ENCODE results near the gene SLC35F3. TPM values are rescaled to one million over a fixed set of nuclear protein-coding genes. Genes with fewer than 3 reads are reported as not detected.

Gene SLC35F3
- polyA plus RNA-seq, 1 of the 3 experiments (the other 2 are of a cell fraction): 0.87 TPM

DNA sequence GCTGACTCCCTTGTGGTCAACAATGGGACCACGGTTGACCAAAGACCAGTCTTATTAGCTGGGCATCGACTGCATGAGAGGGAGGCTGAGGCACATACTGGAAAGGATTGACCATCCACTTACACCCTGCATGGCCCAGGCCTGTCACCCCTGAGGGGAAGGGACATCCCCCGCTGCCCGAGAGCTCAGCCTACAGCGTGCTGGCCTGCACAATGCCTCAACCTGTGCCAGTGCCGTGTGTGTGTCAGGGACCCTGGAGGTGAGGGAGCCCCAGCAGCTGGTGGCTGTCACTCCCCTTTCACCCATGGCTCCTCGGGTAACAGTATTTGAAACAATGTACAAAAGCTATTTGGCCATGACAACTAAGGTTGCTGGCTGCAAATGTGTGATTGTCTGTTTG is 67.3 kb downstream of the SLC35F3 start:
- DNase-seq: no peak
- TF ChIP-seq, protein P1, sequence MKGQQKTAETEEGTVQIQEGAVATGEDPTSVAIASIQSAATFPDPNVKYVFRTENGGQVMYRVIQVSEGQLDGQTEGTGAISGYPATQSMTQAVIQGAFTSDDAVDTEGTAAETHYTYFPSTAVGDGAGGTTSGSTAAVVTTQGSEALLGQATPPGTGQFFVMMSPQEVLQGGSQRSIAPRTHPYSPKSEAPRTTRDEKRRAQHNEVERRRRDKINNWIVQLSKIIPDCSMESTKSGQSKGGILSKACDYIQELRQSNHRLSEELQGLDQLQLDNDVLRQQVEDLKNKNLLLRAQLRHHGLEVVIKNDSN (IDR thresholded peaks at IDR 0.05; ENCODE audit: borderline replicate concordance, low read depth): no peak
- TF ChIP-seq, protein P2, sequence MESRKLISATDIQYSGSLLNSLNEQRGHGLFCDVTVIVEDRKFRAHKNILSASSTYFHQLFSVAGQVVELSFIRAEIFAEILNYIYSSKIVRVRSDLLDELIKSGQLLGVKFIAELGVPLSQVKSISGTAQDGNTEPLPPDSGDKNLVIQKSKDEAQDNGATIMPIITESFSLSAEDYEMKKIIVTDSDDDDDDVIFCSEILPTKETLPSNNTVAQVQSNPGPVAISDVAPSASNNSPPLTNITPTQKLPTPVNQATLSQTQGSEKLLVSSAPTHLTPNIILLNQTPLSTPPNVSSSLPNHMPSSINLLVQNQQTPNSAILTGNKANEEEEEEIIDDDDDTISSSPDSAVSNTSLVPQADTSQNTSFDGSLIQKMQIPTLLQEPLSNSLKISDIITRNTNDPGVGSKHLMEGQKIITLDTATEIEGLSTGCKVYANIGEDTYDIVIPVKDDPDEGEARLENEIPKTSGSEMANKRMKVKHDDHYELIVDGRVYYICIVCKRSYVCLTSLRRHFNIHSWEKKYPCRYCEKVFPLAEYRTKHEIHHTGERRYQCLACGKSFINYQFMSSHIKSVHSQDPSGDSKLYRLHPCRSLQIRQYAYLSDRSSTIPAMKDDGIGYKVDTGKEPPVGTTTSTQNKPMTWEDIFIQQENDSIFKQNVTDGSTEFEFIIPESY (IDR thresholded peaks at IDR 0.05; ENCODE audit: borderline replicate concordance, low read depth): no peak
- TF ChIP-seq TCF12 (IDR thresholded peaks at IDR 0.05) (no peak), FOXM1 (IDR thresholded peaks at IDR 0.05; ENCODE audit: low read depth) (no peak), NRF1 (IDR thresholded peaks at IDR 0.05; ENCODE audit: low read depth, low read length) (no peak), CHD2 (IDR thresholded peaks at IDR 0.05; ENCODE audit: low read length, partially characterized antibody) (no peak)

DNA sequence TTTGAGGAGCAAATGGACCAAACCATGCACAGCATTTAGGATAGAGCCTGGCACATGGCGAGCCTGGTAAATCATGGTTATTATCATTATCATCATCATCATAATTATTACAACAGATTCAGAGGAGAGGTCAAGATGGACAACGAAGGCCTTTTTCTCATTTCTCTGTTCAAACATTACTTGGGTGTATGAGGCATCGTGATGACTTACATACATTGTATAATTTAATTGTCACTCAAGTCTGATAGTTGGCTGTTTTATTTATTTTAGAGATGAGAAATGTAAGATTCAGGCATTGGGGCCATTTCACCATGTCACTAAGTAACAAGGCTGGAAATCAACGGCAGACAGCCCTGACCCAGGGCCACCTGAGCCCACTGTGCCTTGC is 68.1 kb downstream of the SLC35F3 start:
- no peaks in the 10 kb centered on the region for H3K79me2 ChIP-seq (ENCODE audit: insufficient read depth)
- no peaks in the 10 kb centered on the region for H3K36me3 ChIP-seq (replicated peaks in 1 of 2; ENCODE audit: control insufficient read depth in 1 of 2, insufficient read depth in 2 of 2, low read length in 1 of 2)
- peaks cover 0 to 4% of the 10 kb centered on the region in 2 experiments; a peak in 1 of 4 replicates for H3K4me1 ChIP-seq (ENCODE audit: control insufficient read depth in 1 of 2, insufficient read depth in 2 of 2, low read depth in 1 of 2, low read length in 1 of 2)
- H3K4me3 ChIP-seq (ENCODE audit: low read depth in 2 of 2, low read length in 1 of 2): no peak overlapping the region
- H3K27ac ChIP-seq (ENCODE audit: low read depth in 2 of 2, low read length in 1 of 2): no peak overlapping the region
- POLR2A ChIA-PET: no interaction called here
- no peak overlapping the region for H3K9ac ChIP-seq
- H3K9me2 ChIP-seq: no peaks in the 10 kb centered on the region
- H4K20me1 ChIP-seq (ENCODE audit: insufficient read depth): no peaks in the 10 kb centered on the region
- no peak for DNase-seq
- CTCF ChIA-PET: interaction anchor here (1.1 to 1.5 kb wide), 3 partner anchors 69 to 591 kb away, joined by 3 read pairs; no protein-coding TSS in a partner anchor
- no peaks in the 10 kb centered on the region for H3F3A ChIP-seq (replicated peaks; ENCODE audit: insufficient read depth)
- H3K9me3 ChIP-seq: no peaks in the 10 kb centered on the region
- no peak overlapping the region for H2AFZ ChIP-seq (ENCODE audit: low read depth)
- H3K4me2 ChIP-seq: no peak overlapping the region
- H3K27me3 ChIP-seq (ENCODE audit: insufficient read depth): no peaks in the 10 kb centered on the region
- 28% methylated on average over 4 of the region's 4 CpGs for WGBS (ENCODE audit: low lambda C conversion rate)
- TF ChIP-seq, protein P3, sequence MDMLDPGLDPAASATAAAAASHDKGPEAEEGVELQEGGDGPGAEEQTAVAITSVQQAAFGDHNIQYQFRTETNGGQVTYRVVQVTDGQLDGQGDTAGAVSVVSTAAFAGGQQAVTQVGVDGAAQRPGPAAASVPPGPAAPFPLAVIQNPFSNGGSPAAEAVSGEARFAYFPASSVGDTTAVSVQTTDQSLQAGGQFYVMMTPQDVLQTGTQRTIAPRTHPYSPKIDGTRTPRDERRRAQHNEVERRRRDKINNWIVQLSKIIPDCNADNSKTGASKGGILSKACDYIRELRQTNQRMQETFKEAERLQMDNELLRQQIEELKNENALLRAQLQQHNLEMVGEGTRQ (IDR thresholded peaks at IDR 0.05; ENCODE audit: borderline replicate concordance, low read depth, low read length): no peak
- no peak for TF ChIP-seq RCOR1 (IDR thresholded peaks at IDR 0.05; ENCODE audit: low read length)

More for the DNA sequence above, 67.3 kb downstream of the SLC35F3 start:
- Histone ChIP-seq H3K27me3 (ENCODE audit: insufficient read depth) (no peaks in the 10 kb centered on the region), H3K36me3 (replicated peaks in 1 of 2; ENCODE audit: control insufficient read depth in 1 of 2, insufficient read depth in 2 of 2, low read length in 1 of 2) (no peaks in the 10 kb centered on the region), H3K9ac (no peak overlapping the region), H2AFZ (ENCODE audit: low read depth) (no peak overlapping the region), H3K9me3 (no peaks in the 10 kb centered on the region), H3K4me3 (ENCODE audit: low read depth in 2 of 2, low read length in 1 of 2) (no peak overlapping the region), H3F3A (replicated peaks; ENCODE audit: insufficient read depth) (no peaks in the 10 kb centered on the region), H3K79me2 (ENCODE audit: insufficient read depth) (no peaks in the 10 kb centered on the region), H3K27ac (ENCODE audit: low read depth in 2 of 2, low read length in 1 of 2) (no peak overlapping the region), H3K4me2 (no peak overlapping the region), H3K4me1 (ENCODE audit: control insufficient read depth in 1 of 2, insufficient read depth in 2 of 2, low read depth in 1 of 2, low read length in 1 of 2) (peaks cover 0 to 4% of the 10 kb centered on the region in 2 experiments; a peak in 1 of 4 replicates), H3K9me2 (no peaks in the 10 kb centered on the region), H4K20me1 (ENCODE audit: insufficient read depth) (no peaks in the 10 kb centered on the region)
- ChIA-PET POLR2A (no interaction called here), CTCF (interaction anchor here (0.9 to 1.1 kb wide), 2 partner anchors 530 to 590 kb away, joined by 3 read pairs; no protein-coding TSS in a partner anchor)
- WGBS (ENCODE audit: low lambda C conversion rate): 75% methylated on average over 7 of the region's 7 CpGs

All from SK-N-SH (cell line).